GM19099 (cell line): ENCODE data around the gene GALK1.

Experiments used
- POLR2A ChIP-seq: IDR thresholded peaks from 3 replicates; pipeline ENCODE4 v1.6.1; 2011; ENCODE audit warnings: low read depth; ENCODE audit not compliant: insufficient read length; ENCODE audit errors: extremely low read depth

Gene GALK1

DNA sequence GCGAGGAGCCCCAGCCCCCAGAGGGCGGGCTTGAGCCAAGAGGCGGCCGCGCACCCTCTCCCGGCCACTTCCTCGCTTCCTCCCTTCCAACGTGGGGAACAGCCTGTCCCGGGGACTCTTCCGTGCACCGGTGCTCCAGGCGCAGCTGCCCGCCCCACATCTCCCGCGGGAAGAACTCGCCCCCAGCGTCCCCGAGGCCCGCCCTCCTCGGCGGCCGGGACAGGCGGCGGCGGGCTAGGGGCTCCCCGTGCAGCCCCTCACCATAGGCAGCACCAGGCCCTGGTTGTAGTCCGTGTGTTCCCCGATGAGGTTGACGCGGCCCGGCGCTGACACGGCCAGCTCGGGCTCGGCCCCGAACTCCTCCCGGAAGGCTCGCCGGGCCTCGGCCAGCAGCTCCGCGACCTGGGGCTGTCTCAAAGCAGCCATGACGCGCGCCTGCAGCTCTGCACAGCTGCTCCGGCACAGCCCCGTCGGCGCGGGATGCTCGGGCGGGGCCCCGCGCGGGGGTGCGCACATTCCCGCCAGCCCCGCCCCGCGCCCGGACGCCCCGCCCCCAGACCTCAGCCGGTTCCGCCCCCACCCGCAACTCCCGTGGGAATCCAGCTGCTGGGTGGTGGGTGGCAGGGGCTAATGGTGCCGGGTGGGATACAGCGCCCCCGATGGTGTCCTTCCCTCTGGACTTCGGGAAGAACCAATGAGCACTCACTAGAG, at the start of gene GALK1:
GALK1 (minus strand) TSS at position 482 of the 711 bp plus-strand sequence; CDS start at position 426, 56 bp downstream.
- TF ChIP-seq POLR2A, result peak; percentile 58

DNA sequence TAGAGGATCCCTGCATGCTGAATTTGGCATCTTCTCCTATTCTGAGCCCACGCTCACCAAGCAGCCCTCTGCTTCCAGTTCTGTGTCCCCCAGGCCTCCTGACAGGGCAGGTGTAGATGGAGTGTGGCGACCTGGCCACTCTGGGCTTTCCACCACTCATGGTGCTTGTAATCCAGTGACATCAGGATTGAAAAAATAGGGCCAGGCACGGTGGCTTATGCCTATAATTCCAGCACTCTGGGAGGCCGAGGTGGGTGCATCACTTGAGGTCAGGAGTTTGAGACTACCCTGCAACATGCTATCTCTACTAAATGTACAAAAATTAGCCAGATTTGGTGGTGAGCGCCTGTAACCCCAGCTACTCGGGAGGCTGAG, 49.0 kb upstream of the GALK1 start:
- TF ChIP-seq POLR2A, result no peak

DNA sequence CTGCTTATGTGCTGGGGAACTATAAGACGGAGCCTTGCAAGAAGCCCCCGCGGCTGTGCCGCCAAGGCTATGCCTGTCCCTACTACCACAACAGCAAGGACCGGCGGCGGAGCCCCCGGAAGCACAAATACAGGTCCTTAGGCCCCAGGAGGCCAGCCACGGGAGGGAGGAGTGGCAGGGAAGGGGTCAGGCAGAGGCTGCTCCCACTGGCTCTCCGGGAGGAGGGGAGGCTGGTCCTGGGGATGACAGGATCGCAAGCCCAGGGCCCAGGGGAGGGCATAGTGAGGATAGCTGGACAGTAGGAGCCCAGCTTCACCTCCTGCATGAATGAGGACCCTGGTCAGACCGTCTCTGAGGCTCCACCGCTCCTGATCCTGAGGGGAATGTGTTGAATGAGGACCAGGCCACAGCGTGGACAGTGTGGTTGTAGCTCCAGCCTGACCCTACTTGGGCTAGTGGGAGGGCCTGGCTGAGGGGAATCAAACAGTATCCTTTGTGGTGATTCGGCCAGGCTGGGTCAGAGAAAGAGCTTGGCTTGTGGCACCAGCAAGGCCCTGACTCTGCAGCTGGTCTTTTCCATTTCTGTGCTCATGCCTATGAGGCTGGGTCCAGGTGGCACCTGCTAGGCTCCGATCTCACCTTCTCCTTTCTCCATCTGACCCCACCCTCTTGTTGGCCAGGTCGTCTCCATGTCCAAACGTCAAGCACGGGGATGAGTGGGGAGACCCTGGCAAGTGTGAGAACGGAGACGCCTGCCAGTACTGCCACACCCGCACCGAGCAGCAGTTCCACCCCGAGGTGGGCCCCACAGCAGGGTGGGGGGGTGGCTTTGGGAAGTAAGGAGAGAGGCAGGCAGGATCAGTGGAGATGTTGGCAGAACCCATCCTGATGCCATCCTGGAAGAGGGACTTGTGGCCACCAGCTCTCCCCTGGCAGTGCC, 48.4 kb upstream of the GALK1 start:
- TF ChIP-seq POLR2A, result no peak

DNA sequence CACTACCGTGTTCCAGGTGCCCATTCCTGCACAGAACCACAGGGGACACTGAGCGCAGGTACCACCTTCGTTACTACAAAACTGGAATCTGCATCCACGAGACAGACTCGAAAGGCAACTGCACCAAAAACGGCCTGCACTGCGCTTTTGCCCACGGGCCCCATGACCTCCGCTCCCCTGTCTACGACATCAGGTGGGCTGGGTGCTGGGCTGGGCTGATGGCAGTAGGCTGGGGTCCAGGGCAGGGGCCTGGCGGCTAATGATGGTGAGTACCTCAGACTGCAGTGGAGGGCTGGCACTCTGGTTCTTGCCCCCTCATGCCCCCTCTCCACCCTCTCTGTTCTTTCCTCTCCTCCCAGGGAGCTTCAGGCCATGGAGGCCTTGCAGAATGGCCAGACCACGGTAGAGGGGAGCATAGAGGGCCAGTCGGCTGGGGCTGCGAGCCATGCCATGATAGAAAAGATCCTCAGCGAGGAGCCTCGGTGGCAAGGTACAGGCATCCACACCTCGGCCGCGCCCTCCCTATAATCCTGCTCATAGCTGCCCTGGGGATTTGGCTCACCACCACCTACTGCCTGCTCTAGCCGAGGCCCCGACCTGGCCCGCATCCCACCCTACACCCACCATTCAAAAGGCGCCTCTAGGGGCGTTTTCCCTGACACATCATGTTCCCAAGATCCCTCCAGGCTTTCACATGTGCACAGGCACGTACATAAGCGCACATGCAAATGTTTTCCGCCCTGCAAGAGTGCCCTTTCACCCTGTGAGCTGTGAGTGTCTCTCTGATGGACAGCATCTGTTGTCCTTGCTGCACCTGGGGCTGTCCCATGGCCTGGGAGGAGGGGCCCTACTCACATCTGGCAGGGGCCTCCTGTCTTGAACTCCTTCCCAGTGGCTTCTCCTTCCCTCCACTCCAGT, 47.4 kb upstream of the GALK1 start:
- no peak for TF ChIP-seq POLR2A

DNA sequence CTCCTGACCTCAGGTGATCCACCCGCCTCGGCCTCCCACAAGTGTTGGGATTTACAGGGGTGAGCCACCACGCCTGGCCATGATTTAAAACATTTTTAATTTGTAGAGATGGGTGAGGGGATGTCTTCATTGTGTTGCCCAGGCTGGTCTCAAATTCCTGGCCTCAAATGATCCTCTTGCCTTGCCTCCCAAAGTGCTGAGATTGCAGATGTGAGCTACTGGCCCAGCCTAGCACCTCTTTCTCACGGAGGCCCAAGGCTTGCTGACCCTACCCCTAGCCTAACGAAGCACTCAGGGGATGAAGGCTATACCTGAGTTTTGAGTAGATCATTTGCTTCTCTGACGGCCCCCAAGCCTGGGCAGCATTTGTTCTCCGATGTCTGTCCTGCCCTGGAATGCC, 46.2 kb upstream of the GALK1 start:
- no peak for TF ChIP-seq POLR2A

DNA sequence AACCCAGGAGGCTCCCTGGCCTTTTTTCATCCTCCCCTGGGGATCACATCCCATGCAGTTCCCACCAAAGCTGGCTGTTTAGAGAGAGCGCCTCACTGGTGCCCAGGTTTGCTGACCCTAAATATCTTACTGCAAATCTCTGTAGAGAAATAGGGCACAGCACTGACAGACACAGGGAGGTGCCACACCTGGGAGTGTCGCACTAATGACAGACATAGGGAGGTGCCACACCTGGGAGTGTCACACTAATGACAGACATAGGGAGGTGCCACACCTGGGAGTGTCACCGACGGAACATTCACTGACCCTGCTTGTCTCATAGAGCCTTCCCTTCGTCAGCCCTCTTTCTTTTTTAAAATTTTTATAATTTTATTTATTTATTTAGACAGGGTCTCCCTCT, 45.2 kb upstream of the GALK1 start:
- TF ChIP-seq POLR2A, result no peak

DNA sequence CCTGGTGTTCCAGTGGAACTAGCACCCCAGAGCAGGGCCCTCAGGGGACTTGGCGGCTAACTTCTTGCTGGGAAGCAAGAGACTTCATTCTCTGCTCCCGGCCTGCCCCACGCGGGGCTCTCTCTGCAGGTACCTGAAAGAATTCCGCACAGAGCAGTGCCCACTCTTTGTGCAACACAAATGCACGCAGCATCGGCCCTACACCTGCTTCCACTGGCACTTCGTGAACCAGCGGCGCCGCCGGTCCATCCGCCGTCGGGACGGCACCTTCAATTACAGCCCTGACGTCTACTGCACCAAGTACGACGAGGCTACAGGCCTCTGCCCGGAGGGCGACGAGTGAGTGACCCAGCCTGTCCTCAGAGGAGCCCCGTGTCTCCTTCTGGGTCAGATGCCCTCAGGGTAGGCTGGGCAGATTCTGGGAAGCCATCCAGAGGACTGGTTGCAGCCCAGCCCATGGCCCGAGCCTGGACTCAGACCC, 44.7 kb upstream of the GALK1 start:
- TF ChIP-seq POLR2A, result no peak

DNA sequence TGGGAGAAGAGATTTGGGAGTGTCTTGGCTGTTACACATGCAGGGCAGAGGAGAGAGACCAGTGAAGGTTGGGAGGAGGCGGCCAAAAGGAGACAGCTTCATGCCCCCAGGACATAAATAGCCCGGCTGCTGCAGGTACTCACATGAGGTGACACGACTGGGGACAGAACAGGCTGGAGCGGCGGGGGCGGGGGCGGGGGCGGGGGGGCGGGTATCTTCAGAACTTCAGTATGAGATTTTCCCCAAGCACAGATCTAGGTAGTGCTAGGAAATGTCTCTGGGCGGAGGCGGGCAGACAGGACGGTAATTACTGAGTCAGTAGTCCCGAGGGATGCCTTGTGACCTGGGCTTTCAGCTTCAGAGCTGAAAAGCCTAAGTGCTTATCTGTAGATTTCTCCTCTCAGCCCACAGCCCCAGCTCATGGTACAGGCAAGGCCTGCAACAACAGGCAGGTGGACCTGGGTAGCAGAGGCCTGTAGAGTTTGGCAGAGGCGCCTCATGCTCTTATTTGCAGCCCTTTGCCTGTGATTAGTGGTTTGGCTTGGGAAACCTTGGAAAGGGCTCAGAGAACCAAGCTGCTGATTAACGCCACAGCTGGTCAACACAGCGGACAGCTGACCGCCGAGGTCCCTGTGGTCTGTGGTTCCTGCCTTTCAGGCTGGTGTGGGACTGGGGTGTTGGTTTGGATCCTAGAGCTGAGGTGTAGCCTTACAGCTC, 44.1 kb upstream of the GALK1 start:
- TF ChIP-seq POLR2A, result no peak

DNA sequence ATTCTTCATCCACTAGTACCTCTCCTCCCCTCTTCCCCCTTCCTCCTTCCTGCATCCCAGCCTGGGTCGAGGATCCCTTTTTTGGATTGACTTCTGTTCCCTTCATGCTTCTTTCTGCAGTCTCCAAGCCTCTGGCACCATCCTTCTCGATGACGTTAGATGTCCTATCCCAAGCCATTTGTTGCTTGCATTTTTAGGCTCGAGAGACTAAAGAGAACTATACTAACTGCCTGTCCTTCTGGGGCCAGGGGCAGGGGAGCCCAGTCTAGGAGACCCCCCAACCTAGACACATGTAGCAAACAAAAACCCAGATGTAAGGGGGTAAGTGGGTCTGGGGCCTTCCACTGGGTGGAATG, 43.5 kb upstream of the GALK1 start:
- no peak for TF ChIP-seq POLR2A

DNA sequence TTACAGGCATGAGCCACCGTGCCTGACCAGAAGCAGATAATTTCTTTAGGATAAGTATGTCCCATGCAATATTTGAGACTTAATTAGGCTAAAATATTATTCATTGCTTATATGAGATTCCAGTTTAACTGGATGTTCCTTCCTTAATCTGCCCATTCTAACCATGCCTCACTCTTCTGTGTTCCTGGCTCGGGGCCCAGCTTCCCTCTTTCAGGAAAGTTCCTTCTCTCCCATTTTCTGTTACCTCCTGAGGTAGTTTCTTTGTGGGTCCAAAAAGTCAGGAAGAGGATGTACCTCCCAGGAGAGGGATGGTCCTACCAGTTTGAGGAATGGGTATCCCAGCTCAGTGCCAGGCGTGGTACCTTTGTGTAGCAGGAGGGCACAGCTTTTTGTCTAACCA, 42.9 kb upstream of the GALK1 start:
- TF ChIP-seq POLR2A, result no peak

DNA sequence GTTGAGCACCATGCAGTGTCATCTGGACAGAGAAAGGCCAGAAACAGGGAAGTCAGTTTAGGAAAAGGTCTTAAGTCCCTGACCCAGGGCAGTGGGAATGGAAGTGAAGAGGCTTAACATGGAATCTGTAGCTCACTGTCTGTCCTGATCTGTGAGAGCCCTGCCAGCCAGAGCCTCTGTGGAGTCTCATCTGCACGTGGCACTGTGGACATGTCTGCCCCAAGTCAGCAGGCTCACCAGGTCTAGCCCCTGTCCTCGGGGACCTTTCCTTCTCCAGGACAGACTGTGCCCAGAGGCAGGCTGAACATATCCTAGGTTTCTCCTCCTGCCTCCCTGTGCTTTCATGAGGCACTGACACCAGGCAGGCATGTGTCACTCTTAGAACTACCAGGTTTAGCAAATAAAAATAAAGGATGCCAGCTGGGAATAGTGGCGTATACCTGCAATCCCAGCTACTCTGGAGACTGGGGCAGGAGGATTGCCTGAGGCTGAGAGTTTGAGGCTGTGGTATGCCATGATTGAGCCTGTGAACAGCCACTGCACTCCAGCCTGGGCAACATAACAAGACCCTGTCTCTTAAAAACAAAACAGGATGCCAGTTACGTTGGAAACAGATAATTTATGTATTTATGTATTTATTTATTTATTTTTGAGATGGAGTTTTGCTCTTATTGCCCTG, 42.0 kb upstream of the GALK1 start:
- TF ChIP-seq POLR2A, result no peak

DNA sequence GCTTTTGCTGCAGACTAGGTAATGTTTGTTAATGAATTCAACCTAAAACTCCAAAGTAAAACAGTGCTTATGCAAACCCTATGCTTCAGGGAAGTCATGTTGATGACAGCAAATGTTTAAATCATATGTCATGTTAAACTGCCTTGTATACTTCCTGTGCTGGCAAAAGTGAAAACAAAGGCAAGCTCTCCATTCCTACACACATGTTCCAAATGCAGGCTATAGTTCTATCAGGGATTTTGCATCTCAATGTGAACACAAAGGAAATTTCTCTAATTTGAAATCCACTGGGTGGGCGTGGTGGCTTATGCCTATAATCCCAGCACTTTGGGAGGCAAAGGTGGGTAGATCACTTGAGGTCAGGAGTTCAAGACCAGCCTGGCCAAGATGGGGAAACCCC, 38.9 kb upstream of the GALK1 start:
- TF ChIP-seq POLR2A, result no peak

DNA sequence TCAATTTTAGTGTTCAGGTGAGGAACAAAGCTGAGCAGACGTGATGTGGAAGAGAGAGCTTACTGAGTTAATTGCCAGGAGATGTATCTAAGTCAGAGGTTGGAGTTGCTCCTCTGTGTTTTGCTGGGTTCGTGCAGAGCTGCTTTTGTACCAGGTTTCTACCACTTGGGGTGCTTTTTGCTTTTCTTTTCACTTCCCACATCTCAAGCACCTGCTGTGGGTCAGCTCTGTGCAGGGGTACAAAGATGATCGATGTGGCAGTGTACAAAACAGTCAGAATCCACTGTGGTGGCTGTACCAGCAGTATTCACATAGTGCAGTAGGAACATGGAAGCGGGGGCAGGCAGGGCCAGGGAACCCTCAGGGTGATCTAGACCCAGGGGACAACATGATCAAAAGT, 34.4 kb upstream of the GALK1 start:
- TF ChIP-seq POLR2A, result no peak

DNA sequence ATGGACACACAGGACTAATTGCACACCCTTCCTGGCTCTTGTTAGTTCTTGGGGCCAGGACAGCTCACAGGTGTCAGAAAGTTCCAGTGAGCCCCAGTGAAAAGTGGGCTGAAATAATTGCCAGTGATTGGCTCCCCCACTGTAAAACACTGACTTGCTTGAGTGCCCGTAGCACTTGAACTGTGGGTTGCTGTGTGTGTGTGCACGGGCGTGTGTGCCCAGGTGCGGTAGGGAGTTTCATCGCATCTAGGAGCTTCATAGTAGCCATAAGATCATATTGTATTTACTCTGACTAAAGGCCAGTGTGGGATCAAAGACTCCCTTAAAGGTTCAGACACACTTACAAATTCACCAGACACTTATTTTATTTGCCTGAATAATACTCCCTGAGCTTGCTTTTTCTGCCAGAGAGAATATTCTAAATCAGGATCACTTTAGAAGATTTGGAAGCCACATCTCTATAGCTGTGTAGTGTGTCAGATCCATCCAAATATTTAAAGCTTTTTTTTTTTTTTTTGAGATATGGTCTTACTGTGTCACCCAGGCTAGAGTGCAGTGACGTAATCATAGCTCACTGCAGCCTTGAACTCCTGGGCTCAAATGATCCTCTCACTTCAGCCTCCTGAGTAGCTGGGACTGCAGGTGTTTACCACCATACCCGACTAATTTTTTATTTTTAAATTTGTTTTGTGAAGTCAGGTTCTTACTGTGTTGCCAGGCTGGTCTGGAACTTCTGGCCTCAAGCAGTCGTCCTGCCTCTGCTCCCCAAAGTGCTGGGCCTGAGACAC, 31.0 kb upstream of the GALK1 start:
- no peak for TF ChIP-seq POLR2A

DNA sequence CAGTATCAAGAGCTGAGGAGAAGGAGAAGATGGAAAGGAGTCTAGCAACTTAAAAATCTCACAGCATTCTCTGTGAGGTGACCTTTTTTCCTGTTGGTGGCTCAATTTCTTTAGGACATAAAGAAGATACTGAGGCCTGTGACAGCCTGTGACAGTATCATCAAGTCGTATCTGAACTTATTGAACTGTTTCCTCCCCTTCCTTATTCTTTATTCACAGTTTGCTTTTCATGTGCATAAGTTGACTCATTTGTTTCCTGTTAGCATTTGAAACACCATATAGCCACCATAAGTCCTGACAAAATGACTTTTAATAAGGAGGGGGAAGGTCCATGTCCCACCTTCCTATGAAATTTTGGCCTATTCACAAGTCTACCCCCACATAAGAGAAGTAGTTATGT, 28.5 kb upstream of the GALK1 start:
- TF ChIP-seq POLR2A, result no peak
